Smooth muscle cell (in vitro differentiated cells): ENCODE data around the gene SETD1B. TPM values are rescaled to one million over a fixed set of nuclear protein-coding genes. Genes with fewer than 3 reads are reported as not detected.

Experiments
- DNase-seq: peaks from one replicate; lab custom pipeline; 2025; ENCODE audit not compliant: unreplicated experiment; lab: John Stamatoyannopoulos, UW
- H2AFZ ChIP-seq: fragments of 200-600 bp; sonication (generic); 2 replicates; pipeline ENCODE4 v1.6.0; 2016; ENCODE audit warnings: antibody characterized with exemption, low read depth, mild to moderate bottlenecking
- H3F3A ChIP-seq: fragments of 200-600 bp; sonication (generic); 2 replicates; pipeline ENCODE4 v1.6.0; 2017; ENCODE audit warnings: antibody characterized with exemption, low read depth
- H3K27ac ChIP-seq: fragments of 200-600 bp; sonication (generic); 2 replicates; pipeline ENCODE4 v1.5.1; 2016; ENCODE audit warnings: low read depth, mild to moderate bottlenecking
- H3K27me3 ChIP-seq: fragments of 200-600 bp; sonication (generic); 2 replicates; pipeline ENCODE4 v1.6.1; 2016; ENCODE audit warnings: low read depth, mild to moderate bottlenecking
- H3K36me3 ChIP-seq: fragments of 200-600 bp; sonication (generic); 2 replicates; pipeline ENCODE4 v1.5.1; 2016; ENCODE audit warnings: low read depth
- H3K4me1 ChIP-seq: fragments of 200-600 bp; sonication (generic); 2 replicates; pipeline ENCODE4 v1.5.1; 2016; ENCODE audit warnings: low read depth
- H3K4me2 ChIP-seq: fragments of 200-600 bp; sonication (generic); 2 replicates; pipeline ENCODE4 v1.6.0; 2016; ENCODE audit warnings: mild to moderate bottlenecking
- H3K4me3 ChIP-seq: fragments of 200-600 bp; sonication (generic); 2 replicates; pipeline ENCODE4 v1.5.1; 2016; ENCODE audit warnings: mild to moderate bottlenecking
- H3K79me2 ChIP-seq: fragments of 200-600 bp; sonication (generic); 2 replicates; pipeline ENCODE4 v1.6.0; 2016; ENCODE audit warnings: low read depth, mild to moderate bottlenecking
- H3K9ac ChIP-seq: fragments of 200-600 bp; sonication (generic); 2 replicates; pipeline ENCODE4 v1.6.0; 2016; ENCODE audit warnings: low read depth
- H3K9me3 ChIP-seq: fragments of 200-600 bp; sonication (generic); replicated peaks from 2 replicates; pipeline ENCODE4 v1.5.1; 2016; ENCODE audit warnings: low read depth
- H4K20me1 ChIP-seq: fragments of 200-600 bp; sonication (generic); 2 replicates; pipeline ENCODE4 v1.6.0; 2016; ENCODE audit warnings: low read depth
- CTCF ChIP-seq: fragments of 200-600 bp; sonication (generic); IDR thresholded peaks from 2 replicates; pipeline ENCODE4 v1.5.1; 2017; ENCODE audit warnings: borderline replicate concordance, mild to moderate bottlenecking, antibody characterized with exemption; ENCODE audit not compliant: insufficient read depth, poor library complexity, severe bottlenecking
- WGBS: methylation state at CpG from one replicate; pipeline ENCODE4 v1.1.7; 2016; ENCODE audit warnings: low lambda C conversion rate; 5-methylcytosine and 5-hydroxymethylcytosine counted together
- polyA plus RNA-seq: library from polyadenylated mRNA; unstranded; fragments of >200 nt; fragmentation: Nextera tagmentation; extraction: Ambion mirVana; gene quantifications from 2 replicates; pipeline ENCODE4 v1.2.1, GENCODE V29; 2016
- total RNA-seq: library from RNA; depleted of rRNA; stranded (reverse); fragments of >200 nt; gene quantifications from 2 replicates; pipeline ENCODE4 v1.2.3, GENCODE V29; 2014

The SETD1B gene
- total and polyA plus RNA-seq, 2 experiments from 2014 or later = 1.9 to 4.2 TPM

- no peak for DNase-seq
- no peaks in the 10 kb centered on the region for H3K9me3 ChIP-seq
- no peaks in the 10 kb centered on the region for H4K20me1 ChIP-seq
- H3K27me3 ChIP-seq = no peaks in the 10 kb centered on the region
- 91% methylated on average over 3 of the region's 3 CpGs for WGBS
- peaks cover 13% of the 10 kb centered on the region for H3F3A ChIP-seq
- TF ChIP-seq CTCF = no peak
- no peaks in the 10 kb centered on the region for H3K36me3 ChIP-seq
- no peaks in the 10 kb centered on the region for H3K79me2 ChIP-seq
- no peak overlapping the region for H2AFZ ChIP-seq
- H3K4me3 ChIP-seq = no peak overlapping the region
- H3K4me2 ChIP-seq = no peak overlapping the region
- H3K4me1 ChIP-seq = no peaks in the 10 kb centered on the region
- no peak overlapping the region for H3K9ac ChIP-seq
- no peak overlapping the region for H3K27ac ChIP-seq
Measured at GRCh38 chr12:121871467-121871866, 67.7 kb downstream of the SETD1B start.

- TF ChIP-seq CTCF = no peak
- H3K4me3 ChIP-seq = no peak overlapping the region
- peak overlapping the region; percentile 24 for H3K9ac ChIP-seq
Measured at GRCh38 chr12:121872546-121873215, 68.9 kb downstream of the SETD1B start.

GRCh38 chr12:121873216-121873569 lies 69.4 kb downstream of the SETD1B start:
- H3K9ac ChIP-seq = peak overlapping the region; percentile 24
- DNase-seq = no peak
- H3K4me2 ChIP-seq = peak overlapping the region; percentile 69
- H3K4me1 ChIP-seq = no peaks in the 10 kb centered on the region
- H3K36me3 ChIP-seq = no peaks in the 10 kb centered on the region
- TF ChIP-seq CTCF = no peak
- no peaks in the 10 kb centered on the region for H3K79me2 ChIP-seq
- no peaks in the 10 kb centered on the region for H3K9me3 ChIP-seq
- peaks cover 13% of the 10 kb centered on the region for H3F3A ChIP-seq
- H3K4me3 ChIP-seq = no peak overlapping the region
- H4K20me1 ChIP-seq = no peaks in the 10 kb centered on the region
- peak overlapping the region; percentile 87 for H3K27ac ChIP-seq
- H2AFZ ChIP-seq = no peak overlapping the region
- WGBS = 78% methylated on average over 6 of the region's 6 CpGs
- no peaks in the 10 kb centered on the region for H3K27me3 ChIP-seq

More at GRCh38 chr12:121872546-121873215, 68.9 kb downstream of the SETD1B start:
- peak overlapping the region; percentile 87 for H3K27ac ChIP-seq
- H3K4me1 ChIP-seq = no peaks in the 10 kb centered on the region
- H4K20me1 ChIP-seq = no peaks in the 10 kb centered on the region
- H3F3A ChIP-seq = peaks cover 13% of the 10 kb centered on the region
- H3K36me3 ChIP-seq = no peaks in the 10 kb centered on the region
- H3K27me3 ChIP-seq = no peaks in the 10 kb centered on the region
- H3K79me2 ChIP-seq = no peaks in the 10 kb centered on the region
- H2AFZ ChIP-seq = no peak overlapping the region
- DNase-seq = peak; percentile 71
- peak overlapping the region; percentile 69 for H3K4me2 ChIP-seq
- no peaks in the 10 kb centered on the region for H3K9me3 ChIP-seq
- WGBS = 10% methylated on average over 5 of the region's 5 CpGs

- Histone ChIP-seq H3F3A (peaks cover 13% of the 10 kb centered on the region), H3K36me3 (no peaks in the 10 kb centered on the region), H3K4me2 (no peak overlapping the region), H3K27me3 (no peaks in the 10 kb centered on the region), H4K20me1 (no peaks in the 10 kb centered on the region), H2AFZ (no peak overlapping the region), H3K4me1 (no peaks in the 10 kb centered on the region), H3K79me2 (no peaks in the 10 kb centered on the region), H3K4me3 (no peak overlapping the region), H3K9ac (no peak overlapping the region), H3K27ac (peak overlapping the region; percentile 87), H3K9me3 (no peaks in the 10 kb centered on the region)
- 95% methylated on average over 6 of the region's 6 CpGs for WGBS
- no peak for DNase-seq
- TF ChIP-seq CTCF = no peak
Measured at GRCh38 chr12:121874071-121874470, 70.3 kb downstream of the SETD1B start.
